HG02571 (cell line): ENCODE data around the gene FBXW7.
A peak's percentile ranks its signal among the peaks of the same experiment; 100 is the strongest.
"Not testable (repeated sequence)": the region's sequence is repeated elsewhere in the genome, so short reads cannot be mapped to it uniquely, and the experiment has no call there.

Experiments used
- ATAC-seq: cut with Tn5 transposase; IDR thresholded peaks from one replicate; pipeline ENCODE4 v1.9.1; 2021; ENCODE audit warnings: mild to moderate bottlenecking, moderate library complexity; ENCODE audit not compliant: unreplicated experiment

The FBXW7 gene

GRCh38 chr4:152545088-152545487 is 9.2 kb upstream of the FBXW7 start:
- ATAC-seq, result no peak

- not testable (repeated sequence) for ATAC-seq
Measured at GRCh38 chr4:152544533-152544932, 8.6 kb upstream of the FBXW7 start.

GRCh38 chr4:152540941-152541340 is 5.0 kb upstream of the FBXW7 start:
- ATAC-seq, result no peak

- ATAC-seq, result peak; percentile 28
Measured at GRCh38 chr4:152540293-152540674, 4.4 kb upstream of the FBXW7 start.

GRCh38 chr4:152539556-152540292 is 3.8 kb upstream of the FBXW7 start:
- no peak for ATAC-seq

GRCh38 chr4:152537881-152538280 is 2.0 kb upstream of the FBXW7 start:
- no peak for ATAC-seq

- peak; percentile 25 for ATAC-seq
Measured at GRCh38 chr4:152536545-152537182, 772 bp upstream of the FBXW7 start.

GRCh38 chr4:152535360-152535902 is 461 bp downstream of the FBXW7 start:
- ATAC-seq, result peak; percentile 5

GRCh38 chr4:152534541-152535359 is 1.1 kb downstream of the FBXW7 start:
- no peak for ATAC-seq

GRCh38 chr4:152531479-152531878 is 4.4 kb downstream of the FBXW7 start:
- no peak for ATAC-seq

GRCh38 chr4:152530600-152530999 is 5.3 kb downstream of the FBXW7 start:
- ATAC-seq, result no peak

- ATAC-seq, result no peak
Measured at GRCh38 chr4:152529880-152530279, 6.0 kb downstream of the FBXW7 start.

GRCh38 chr4:152528060-152528459 is 7.8 kb downstream of the FBXW7 start:
- no peak for ATAC-seq

GRCh38 chr4:152525878-152526277 is 10.0 kb downstream of the FBXW7 start:
- no peak for ATAC-seq

GRCh38 chr4:152524427-152524826 is 11.5 kb downstream of the FBXW7 start:
- ATAC-seq, result no peak

- ATAC-seq, result no peak
Measured at GRCh38 chr4:152523731-152524130, 12.2 kb downstream of the FBXW7 start.

- no peak for ATAC-seq
Measured at GRCh38 chr4:152522754-152523153, 13.1 kb downstream of the FBXW7 start.

- ATAC-seq, result no peak
Measured at GRCh38 chr4:152522245-152522644, 13.6 kb downstream of the FBXW7 start.

GRCh38 chr4:152516156-152516555 is 19.7 kb downstream of the FBXW7 start:
- ATAC-seq, result no peak

GRCh38 chr4:152515678-152516077 is 20.2 kb downstream of the FBXW7 start:
- no peak for ATAC-seq

GRCh38 chr4:152514356-152514755 is 21.5 kb downstream of the FBXW7 start:
- ATAC-seq, result no peak
